GM18508 (cell line): ENCODE results near the gene SLC7A6.

ENCODE experiments used
- ATAC-seq: cut with Tn5 transposase; IDR thresholded peaks from one replicate; pipeline ENCODE4 v1.9.1; 2021; ENCODE audit warnings: moderate number of reproducible peaks; ENCODE audit not compliant: insufficient read depth, unreplicated experiment

Gene SLC7A6

GRCh38 chr16:68234188-68235107 is 29.9 kb upstream of the SLC7A6 start:
- ATAC-seq = no peak

- no peak for ATAC-seq
Measured at GRCh38 chr16:68235108-68235886, 29.0 kb upstream of the SLC7A6 start.

GRCh38 chr16:68235887-68236136 is 28.5 kb upstream of the SLC7A6 start, which contains the start of gene ESRP2:
Gene ESRP2, minus strand, starts transcription at chr16:68236127. Its CDS starts 82 bp downstream, at chr16:68236045.
- ATAC-seq = no peak

GRCh38 chr16:68236137-68236825 is 28.0 kb upstream of the SLC7A6 start:
- ATAC-seq = no peak

- ATAC-seq = no peak
Measured at GRCh38 chr16:68236826-68237242, 27.5 kb upstream of the SLC7A6 start.

GRCh38 chr16:68237243-68238028 is 26.9 kb upstream of the SLC7A6 start:
- ATAC-seq = peak; percentile 58

GRCh38 chr16:68238029-68238345 is 26.3 kb upstream of the SLC7A6 start:
- ATAC-seq = no peak

GRCh38 chr16:68242085-68242484 is 22.2 kb upstream of the SLC7A6 start:
- no peak for ATAC-seq

GRCh38 chr16:68242926-68243858 is 21.1 kb upstream of the SLC7A6 start:
- no peak for ATAC-seq

GRCh38 chr16:68244481-68244902 is 19.8 kb upstream of the SLC7A6 start:
- no peak for ATAC-seq

GRCh38 chr16:68244903-68245853 is 19.1 kb upstream of the SLC7A6 start, which contains the start of gene PLA2G15:
Gene PLA2G15, plus strand, starts transcription at chr16:68245373. Its CDS starts 54 bp downstream, at chr16:68245427.
- no peak for ATAC-seq

GRCh38 chr16:68246121-68246520 is 18.2 kb upstream of the SLC7A6 start:
- ATAC-seq = no peak

GRCh38 chr16:68246666-68247065 is 17.7 kb upstream of the SLC7A6 start:
- ATAC-seq = no peak

GRCh38 chr16:68247400-68247799 is 16.9 kb upstream of the SLC7A6 start:
- no peak for ATAC-seq

- ATAC-seq = no peak
Measured at GRCh38 chr16:68247932-68248331, 16.4 kb upstream of the SLC7A6 start.

GRCh38 chr16:68249371-68249770 is 15.0 kb upstream of the SLC7A6 start:
- ATAC-seq = no peak

- no peak for ATAC-seq
Measured at GRCh38 chr16:68250951-68251350, 13.4 kb upstream of the SLC7A6 start.

GRCh38 chr16:68251832-68252231 is 12.5 kb upstream of the SLC7A6 start:
- ATAC-seq = no peak
